Upper lobe of left lung (tissue), 6 donors: Measurements from ENCODE around the gene TSC22D2. TPM values are rescaled to one million over a fixed set of nuclear protein-coding genes. Genes with fewer than 3 reads are reported as not detected.

ENCODE experiments used
- ATAC-seq, 2 donors: fragments of 200-7000 bp; cut with Tn5 transposase; one replicate each; pipeline ENCODE4 v1.9.1; 2022; ENCODE audit warnings: mild to moderate bottlenecking in 2 of 2, moderate library complexity in 2 of 2; ENCODE audit not compliant: low FRiP score in 2 of 2
- DNase-seq, 2 donors: peaks; one replicate each; pipeline ENCODE4 v3.0.0-alpha.2; 2019 to 2020
- H3K27ac ChIP-seq, 4 donors: fragments of 200-600 bp; sonication (generic); one replicate each; pipeline ENCODE4 v1.5.1; 2016 to 2019
- H3K27me3 ChIP-seq, 4 donors: fragments of 200-600 bp; sonication (generic); one replicate each; pipeline ENCODE4 v1.5.1; 2017 to 2019
- H3K36me3 ChIP-seq, 4 donors: fragments of 200-600 bp; sonication (generic); one replicate each; pipeline ENCODE4 v1.5.1; 2016 to 2019
- H3K4me1 ChIP-seq, 4 donors: fragments of 200-600 bp; sonication (generic); one replicate each; pipeline ENCODE4 v1.5.1; 2018 to 2019
- H3K4me3 ChIP-seq, 4 donors: fragments of 200-600 bp; sonication (generic); one replicate each; pipeline ENCODE4 v1.5.1; 2017 to 2019; ENCODE audit warnings: mild to moderate bottlenecking in 2 of 4, moderate library complexity in 1 of 4
- H3K9me3 ChIP-seq, 4 donors: fragments of 200-600 bp; sonication (generic); one replicate each; pipeline ENCODE4 v1.5.1; 2018 to 2019
- EP300 ChIP-seq, 4 donors: sonication (generic); formaldehyde crosslinking; IDR thresholded peaks; one replicate each; pipeline ENCODE4 v1.5.1; 2017; ENCODE audit warnings: antibody characterized with exemption in 4 of 4, control low read depth in 2 of 4
- POLR2A ChIP-seq, 4 donors: fragments of 450-650 bp; IDR thresholded peaks; one replicate each; pipeline ENCODE4 v1.5.1; 2016 to 2017; ENCODE audit warnings: antibody characterized with exemption in 4 of 4, mild to moderate bottlenecking in 2 of 4
- POLR2AphosphoS5 ChIP-seq, 2 donors: sonication (generic); formaldehyde crosslinking; IDR thresholded peaks; one replicate each; pipeline ENCODE4 v1.5.1; 2017; ENCODE audit warnings: antibody characterized with exemption in 2 of 2
- WGBS, 2 donors: methylation state at CpG; one replicate each; pipeline ENCODE4 v1.1.5; 2017 to 2018; 5-methylcytosine and 5-hydroxymethylcytosine counted together
- total RNA-seq, 6 donors: library from RNA; depleted of rRNA in 4 of 6; stranded (reverse); fragments of >200 nt in 4 of 6; gene quantifications; one replicate each; pipeline versions ENCODE4 v1.1.0 to v1.2.1, GENCODE V29; 2016 to 2021
- TF ChIP-seq, protein P1 (sequence below), 6 experiments: fragments of 450-650 bp in 4 of 6; fragments of 200-600 bp in 2 of 6; sonication (generic) in 2 of 6; IDR thresholded peaks; one replicate each; pipeline ENCODE4 v1.5.1; 2016 to 2019; ENCODE audit warnings: antibody characterized with exemption in 6 of 6
- donor health status: DM: no; HTN: no; CAD: no; lungs with moderate emphysema.
- donor health status: DM: no; HTN: yes; CAD: no; lungs with severe emphysema.

Gene TSC22D2
- total RNA-seq, 6 donors from 2014 or later = 18.3 to 31.4 (median 25.5) TPM

DNA sequence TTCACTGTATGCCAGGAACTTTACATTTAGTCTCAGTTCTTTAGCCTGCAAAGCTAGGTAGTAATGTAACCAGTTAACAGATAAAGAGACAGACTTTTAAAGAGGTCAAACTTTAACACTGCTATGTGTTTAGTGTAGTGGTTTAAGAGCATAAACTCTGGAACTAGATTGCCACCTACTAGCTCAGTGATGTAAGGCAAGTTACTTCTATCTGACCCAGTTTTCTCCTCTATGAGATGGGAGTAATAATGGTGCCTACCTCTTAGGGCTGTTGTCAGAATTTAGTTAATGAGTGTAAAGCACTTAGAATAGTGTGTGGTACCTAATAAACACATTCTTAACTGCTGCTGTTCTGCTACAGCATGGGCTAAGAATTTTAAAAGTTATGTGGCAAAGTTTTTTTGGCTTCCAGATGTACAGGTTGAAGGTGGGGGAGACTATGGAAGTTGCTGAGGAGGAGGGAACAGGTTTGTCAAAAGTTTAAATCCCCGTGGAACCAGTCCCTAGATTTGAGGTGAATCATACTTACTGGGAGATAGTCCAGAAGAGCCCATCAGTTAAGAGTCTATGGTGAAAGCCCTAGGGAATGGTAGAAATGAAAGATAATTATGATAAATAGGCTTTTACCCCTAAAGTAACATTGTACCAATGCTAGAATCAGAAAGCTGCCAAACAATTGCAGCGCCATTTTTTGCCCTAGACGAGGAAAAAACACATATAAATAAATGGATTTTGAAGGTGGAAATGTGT, 13.9 kb downstream of the TSC22D2 start:
- no peaks in the 10 kb centered on the region for H3K36me3 ChIP-seq
- H3K4me1 ChIP-seq = peaks cover 24 to 46% (median 30%) of the 10 kb centered on the region in 4 donors
- WGBS, 2 donors = 76 to 88% methylated on average over 3 of the region's 3 CpGs
- DNase-seq (no peak), ATAC-seq (peak in 1 of 2 donors; percentile 31)
- no peak overlapping the region for H3K27ac ChIP-seq
- H3K9me3 ChIP-seq = no peaks in the 10 kb centered on the region
- TF ChIP-seq EP300 (IDR thresholded peaks at IDR 0.05) (no peak), POLR2AphosphoS5 (IDR thresholded peaks at IDR 0.05) (no peak), POLR2A (IDR thresholded peaks at IDR 0.05) (no peak)
- TF ChIP-seq, protein P1, sequence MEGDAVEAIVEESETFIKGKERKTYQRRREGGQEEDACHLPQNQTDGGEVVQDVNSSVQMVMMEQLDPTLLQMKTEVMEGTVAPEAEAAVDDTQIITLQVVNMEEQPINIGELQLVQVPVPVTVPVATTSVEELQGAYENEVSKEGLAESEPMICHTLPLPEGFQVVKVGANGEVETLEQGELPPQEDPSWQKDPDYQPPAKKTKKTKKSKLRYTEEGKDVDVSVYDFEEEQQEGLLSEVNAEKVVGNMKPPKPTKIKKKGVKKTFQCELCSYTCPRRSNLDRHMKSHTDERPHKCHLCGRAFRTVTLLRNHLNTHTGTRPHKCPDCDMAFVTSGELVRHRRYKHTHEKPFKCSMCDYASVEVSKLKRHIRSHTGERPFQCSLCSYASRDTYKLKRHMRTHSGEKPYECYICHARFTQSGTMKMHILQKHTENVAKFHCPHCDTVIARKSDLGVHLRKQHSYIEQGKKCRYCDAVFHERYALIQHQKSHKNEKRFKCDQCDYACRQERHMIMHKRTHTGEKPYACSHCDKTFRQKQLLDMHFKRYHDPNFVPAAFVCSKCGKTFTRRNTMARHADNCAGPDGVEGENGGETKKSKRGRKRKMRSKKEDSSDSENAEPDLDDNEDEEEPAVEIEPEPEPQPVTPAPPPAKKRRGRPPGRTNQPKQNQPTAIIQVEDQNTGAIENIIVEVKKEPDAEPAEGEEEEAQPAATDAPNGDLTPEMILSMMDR (IDR thresholded peaks at IDR 0.05) = no peak
- H3K27me3 ChIP-seq = no peaks in the 10 kb centered on the region
- no peak overlapping the region for H3K4me3 ChIP-seq

DNA sequence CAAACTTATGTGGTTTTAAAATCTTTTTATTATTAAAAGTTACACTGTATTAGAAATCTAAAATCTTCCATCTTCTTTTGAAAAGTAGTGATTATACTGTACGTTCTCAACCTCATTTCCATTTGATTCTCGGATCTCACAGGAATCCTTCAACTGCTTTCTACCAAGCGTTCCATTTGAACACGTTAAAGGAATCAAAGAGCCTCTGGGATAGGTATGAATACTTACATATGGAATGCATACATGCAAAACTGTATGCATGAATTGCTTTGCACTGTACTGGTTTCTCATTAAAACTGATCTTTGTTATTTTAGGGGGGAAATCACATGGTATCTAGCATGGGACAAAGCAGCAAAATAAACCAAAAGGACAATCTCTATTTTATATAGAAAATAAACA, 14.8 kb downstream of the TSC22D2 start:
- no peak for ATAC-seq
- Histone ChIP-seq H3K4me1 (peaks cover 17 to 37% (median 25%) of the 10 kb centered on the region in 4 donors), H3K9me3 (no peaks in the 10 kb centered on the region), H3K36me3 (no peaks in the 10 kb centered on the region), H3K4me3 (no peak overlapping the region), H3K27me3 (no peaks in the 10 kb centered on the region), H3K27ac (no peak overlapping the region)
- no peak for DNase-seq
- WGBS, 2 donors = 89 to 93% methylated on average over 4 of the region's 4 CpGs
- TF ChIP-seq, protein P1 (IDR thresholded peaks at IDR 0.05) = no peak
- TF ChIP-seq EP300 (IDR thresholded peaks at IDR 0.05) = no peak

DNA sequence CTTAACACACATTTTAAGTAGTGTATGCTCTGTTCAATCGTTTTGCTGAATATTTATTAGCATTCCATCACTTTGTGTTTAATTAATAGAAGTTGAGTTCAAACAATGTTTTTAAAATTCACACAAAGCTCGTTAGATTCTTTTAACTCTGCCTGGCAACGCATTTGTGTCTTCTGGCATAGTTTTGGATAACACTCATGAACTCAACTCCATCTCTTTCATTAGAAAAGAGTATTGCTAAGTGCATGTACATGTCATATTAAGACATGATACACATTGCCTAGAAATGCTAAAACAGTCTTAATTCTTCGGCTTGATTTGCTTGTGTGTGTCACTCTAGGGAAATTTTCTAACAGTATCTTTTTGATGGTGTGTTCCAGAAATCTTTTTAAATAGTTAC, 15.7 kb downstream of the TSC22D2 start:
- TF ChIP-seq, protein P1 (IDR thresholded peaks at IDR 0.05) = no peak
- TF ChIP-seq EP300 (IDR thresholded peaks at IDR 0.05) (no peak), POLR2A (IDR thresholded peaks at IDR 0.05) (no peak), POLR2AphosphoS5 (IDR thresholded peaks at IDR 0.05) (no peak)
- Histone ChIP-seq H3K4me1 (peaks cover 18 to 29% (median 23%) of the 10 kb centered on the region in 4 donors), H3K27me3 (no peaks in the 10 kb centered on the region), H3K4me3 (no peak overlapping the region), H3K27ac (no peak overlapping the region), H3K9me3 (no peaks in the 10 kb centered on the region), H3K36me3 (no peaks in the 10 kb centered on the region)
- ATAC-seq (no peak), DNase-seq (no peak)
- WGBS, 2 donors = 62 to 68% methylated on average over 4 of the region's 4 CpGs

DNA sequence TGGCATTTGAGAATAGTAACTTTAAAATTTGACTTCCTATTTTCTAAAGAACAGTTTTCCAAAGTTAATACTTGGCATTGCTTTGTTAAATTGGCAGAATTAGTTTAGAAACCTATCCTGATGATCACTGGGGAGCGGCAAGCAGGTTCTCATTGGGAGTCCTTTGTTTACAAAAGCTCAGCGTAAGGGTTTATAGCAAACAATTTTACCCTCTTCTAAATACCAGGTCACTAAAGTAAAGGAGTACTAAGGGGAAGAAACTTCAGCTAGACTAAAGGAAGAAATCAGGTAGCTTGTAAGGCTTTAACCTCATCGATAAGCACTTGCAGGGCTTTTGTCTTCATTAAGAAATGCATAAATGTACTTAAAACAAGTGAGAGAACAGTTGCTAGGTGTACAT, 18.2 kb downstream of the TSC22D2 start:
- Histone ChIP-seq H3K27ac (no peak overlapping the region), H3K4me3 (no peak overlapping the region), H3K27me3 (no peaks in the 10 kb centered on the region), H3K9me3 (no peaks in the 10 kb centered on the region), H3K4me1 (peaks cover 5 to 30% (median 19%) of the 10 kb centered on the region in 4 donors), H3K36me3 (no peaks in the 10 kb centered on the region)
- 64 to 77% methylated on average over 3 of the region's 3 CpGs for WGBS, 2 donors
- TF ChIP-seq POLR2AphosphoS5 (IDR thresholded peaks at IDR 0.05) = no peak
- TF ChIP-seq EP300 (IDR thresholded peaks at IDR 0.05) = no peak
- no peak for TF ChIP-seq POLR2A (IDR thresholded peaks at IDR 0.05)
- TF ChIP-seq, protein P1 (IDR thresholded peaks at IDR 0.05) = no peak
- no peak for ATAC-seq
- no peak for DNase-seq

DNA sequence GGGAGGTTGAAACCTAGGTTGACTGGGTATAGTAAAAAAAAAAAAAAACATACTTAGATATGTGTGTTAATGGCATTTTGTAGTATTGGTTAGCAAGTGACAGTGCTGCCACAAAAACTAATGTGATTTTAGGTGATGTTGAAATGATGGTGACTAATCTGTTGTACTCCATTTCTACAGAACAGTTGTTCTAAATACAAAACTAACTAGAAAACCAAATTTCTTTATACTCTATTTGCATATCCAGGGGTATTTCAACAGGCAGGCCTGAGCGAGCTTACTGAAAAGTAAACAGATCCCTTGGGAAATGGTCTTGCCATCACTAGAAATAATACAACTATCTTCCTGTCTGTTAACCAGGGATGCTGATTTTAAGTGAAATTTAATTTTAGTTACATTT, 20.5 kb downstream of the TSC22D2 start:
- DNase-seq (no peak), ATAC-seq (no peak)
- Histone ChIP-seq H3K9me3 (no peaks in the 10 kb centered on the region), H3K4me1 (peaks cover 0 to 28% (median 15%) of the 10 kb centered on the region in 4 donors), H3K4me3 (no peak overlapping the region), H3K27me3 (no peaks in the 10 kb centered on the region), H3K36me3 (no peaks in the 10 kb centered on the region), H3K27ac (no peak overlapping the region)
- 78 to 83% methylated on average over 1 of the region's 1 CpG for WGBS, 2 donors
- TF ChIP-seq POLR2AphosphoS5 (IDR thresholded peaks at IDR 0.05) (no peak), EP300 (IDR thresholded peaks at IDR 0.05) (no peak), POLR2A (IDR thresholded peaks at IDR 0.05) (no peak)
- TF ChIP-seq, protein P1 (IDR thresholded peaks at IDR 0.05) = no peak
